Activated CD4-positive, alpha-beta T cell treated with anti-CD3 and anti-CD28 coated beads, Interleukin-2, amount 10 ng/mL, durations not matched to agents 7 days and 5 days (primary cell): ENCODE measurements around the gene CEP350. TPM values are rescaled to one million over a fixed set of nuclear protein-coding genes. Genes with fewer than 3 reads are reported as not detected.

Source experiments
- CTCF ChIA-PET: fragments of 350-600 bp; sonication (Branson Sonifier 250); formaldehyde crosslinking; loops from one replicate; lab custom pipeline; 2021; ENCODE audit warnings: antibody characterized with exemption; lab: Charles Lee
- POLR2A ChIA-PET: fragments of 350-600 bp; sonication (Branson Sonifier 250); formaldehyde crosslinking; loops from one replicate; lab custom pipeline; 2021; ENCODE audit warnings: antibody characterized with exemption; lab: Charles Lee
- DNase-seq: peaks from one replicate; pipeline ENCODE4 v3.0.0-alpha.2; 2020
- H3K27ac Mint-ChIP-seq: one replicate; pipeline ENCODE4 v1.8.0; 2021; ENCODE audit warnings: mild to moderate bottlenecking, moderate library complexity, mixed read lengths
- H3K27me3 Mint-ChIP-seq: one replicate; pipeline ENCODE4 v1.8.0; 2021; ENCODE audit warnings: mixed read lengths
- H3K36me3 Mint-ChIP-seq: one replicate; pipeline ENCODE4 v1.8.0; 2021; ENCODE audit warnings: low read depth, mixed read lengths
- H3K4me1 Mint-ChIP-seq: one replicate; pipeline ENCODE4 v1.8.0; 2021; ENCODE audit warnings: mixed read lengths
- H3K4me3 Mint-ChIP-seq: one replicate; pipeline ENCODE4 v1.8.0; 2021; ENCODE audit warnings: mild to moderate bottlenecking, moderate library complexity, mixed read lengths
- H3K9me3 Mint-ChIP-seq: one replicate; pipeline ENCODE4 v1.8.0; 2021; ENCODE audit warnings: mixed read lengths
- total RNA-seq, 2 experiments: library from RNA; stranded (reverse); gene quantifications; one replicate each; pipeline ENCODE4 v1.2.3, GENCODE V29; 2021

The CEP350 gene
- total RNA-seq, 2 experiments from 2014 or later: 65.7 to 70.1 TPM

DNA sequence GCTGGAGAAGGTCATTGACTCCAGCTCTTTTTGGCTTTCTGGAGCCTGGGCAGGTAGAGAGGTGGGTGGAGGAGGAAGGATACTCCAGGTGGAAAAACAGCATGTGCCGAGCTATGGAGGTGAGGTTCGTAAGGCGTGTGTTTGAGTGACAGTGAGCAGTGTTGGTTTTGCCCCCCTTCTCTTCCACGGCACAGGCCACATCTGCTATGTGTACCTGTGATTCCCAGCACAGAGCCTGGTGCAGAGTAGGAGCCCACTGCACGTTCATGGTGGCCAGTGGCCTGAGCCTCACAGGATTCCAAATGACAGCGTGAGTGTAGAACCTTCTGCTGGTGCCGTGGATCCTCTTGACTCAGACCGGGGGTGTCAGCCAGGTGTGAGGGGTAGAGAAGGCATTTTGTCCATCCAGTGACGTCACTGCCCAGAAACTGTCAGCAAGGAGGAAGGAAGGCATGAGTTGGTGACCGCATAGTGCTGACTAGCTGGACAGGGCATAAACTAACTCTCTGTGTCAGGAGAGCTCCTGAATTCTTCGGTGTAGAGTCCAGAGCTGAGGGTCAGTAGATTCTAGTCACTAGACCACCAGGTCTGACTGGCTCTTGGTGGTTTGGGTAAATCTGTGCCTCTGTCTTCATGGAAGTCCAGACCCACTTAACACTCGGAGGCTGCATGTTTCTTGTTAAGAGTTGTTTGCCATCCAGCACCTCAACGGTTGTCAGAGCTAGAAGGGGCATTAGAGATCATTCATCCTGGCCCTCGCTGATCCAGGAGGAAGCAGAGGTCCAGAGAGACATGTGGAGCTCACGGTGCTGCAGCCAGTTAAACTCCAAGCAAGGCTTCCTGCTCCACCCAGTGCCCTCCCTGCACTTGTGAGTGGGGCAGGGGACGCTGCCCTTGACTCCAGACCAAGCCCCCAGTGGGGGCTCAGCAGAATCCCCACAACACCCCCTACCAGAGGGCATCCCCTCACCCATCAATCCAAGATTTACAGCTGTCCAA is 203.8 kb downstream of the CEP350 start:
- H3K36me3 Mint-ChIP-seq: no peaks in the 10 kb centered on the region
- no peaks in the 10 kb centered on the region for H3K27me3 Mint-ChIP-seq
- DNase-seq: no peak
- H3K4me3 Mint-ChIP-seq: no peak overlapping the region
- POLR2A ChIA-PET: interaction anchor here (0.6 kb wide), 1 partner anchor 1386 kb away, joined by 4 read pairs; no protein-coding TSS in a partner anchor
- H3K4me1 Mint-ChIP-seq: peaks cover 21% of the 10 kb centered on the region
- CTCF ChIA-PET: interaction anchor here (0.7 to 2.2 kb wide), 5 partner anchors 9 to 65 kb away, joined by 3 to 13 read pairs (median 6); no protein-coding TSS in a partner anchor
- no peaks in the 10 kb centered on the region for H3K9me3 Mint-ChIP-seq
- H3K27ac Mint-ChIP-seq: no peak overlapping the region

DNA sequence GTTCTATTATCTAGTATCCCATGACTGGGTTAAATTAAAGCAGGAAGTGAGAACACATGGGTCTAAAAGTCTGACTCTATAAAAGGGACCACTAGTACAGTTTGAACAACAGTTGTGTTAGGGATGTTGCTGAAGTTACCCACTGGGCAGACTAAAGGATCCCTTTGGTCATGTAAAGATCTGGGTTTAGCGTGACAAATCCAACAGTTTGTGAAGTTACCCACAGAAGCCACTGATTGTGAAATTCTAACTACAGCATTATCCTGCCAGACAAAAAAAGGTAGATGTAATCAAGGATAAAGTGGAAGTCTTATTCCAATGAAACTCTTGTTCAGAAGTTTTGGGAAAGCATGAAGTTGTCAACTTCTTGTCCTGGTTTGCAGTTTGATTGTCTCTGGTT is 205.7 kb downstream of the CEP350 start:
- no peak for DNase-seq
- no peaks in the 10 kb centered on the region for H3K36me3 Mint-ChIP-seq
- POLR2A ChIA-PET: no interaction called here
- CTCF ChIA-PET: no interaction called here
- peaks cover 25% of the 10 kb centered on the region for H3K4me1 Mint-ChIP-seq
- H3K4me3 Mint-ChIP-seq: no peak overlapping the region
- H3K27ac Mint-ChIP-seq: no peak overlapping the region
- no peaks in the 10 kb centered on the region for H3K27me3 Mint-ChIP-seq
- H3K9me3 Mint-ChIP-seq: no peaks in the 10 kb centered on the region

DNA sequence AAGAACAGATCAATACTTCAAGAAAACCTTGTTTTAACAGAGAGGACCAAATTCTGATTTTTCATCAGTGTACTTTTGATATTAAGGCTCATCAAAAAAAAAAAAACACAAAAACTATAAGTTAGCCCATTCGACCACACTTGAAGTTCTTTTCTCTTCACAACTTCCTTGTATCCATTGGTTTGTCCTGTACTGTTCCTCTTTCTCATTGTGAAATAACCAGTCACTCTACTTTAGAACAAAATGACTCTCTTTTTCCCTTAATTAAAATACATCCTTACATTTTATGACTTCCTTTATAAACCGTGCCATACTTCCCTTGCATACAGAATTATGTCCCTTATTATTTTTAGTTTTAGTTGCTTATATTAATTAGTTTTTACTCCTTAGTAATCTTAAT is 208.4 kb downstream of the CEP350 start:
- H3K9me3 Mint-ChIP-seq: no peaks in the 10 kb centered on the region
- CTCF ChIA-PET: no interaction called here
- H3K4me1 Mint-ChIP-seq: peaks cover 10% of the 10 kb centered on the region
- no peak overlapping the region for H3K27ac Mint-ChIP-seq
- H3K27me3 Mint-ChIP-seq: no peaks in the 10 kb centered on the region
- H3K36me3 Mint-ChIP-seq: no peaks in the 10 kb centered on the region
- no peak for DNase-seq
- H3K4me3 Mint-ChIP-seq: no peak overlapping the region
- POLR2A ChIA-PET: no interaction called here

Other genes with a start within 250 kb of the CEP350 start
- gene FAM163A, start 211.5 kb upstream of the CEP350 start, total RNA-seq: not detected
- 10 to 100 TPM; 49.2 to 49.3 TPM for gene TOR1AIP2, start 77.0 kb upstream of the CEP350 start, total RNA-seq
- 10 to 100 TPM; 70.2 to 91.1 TPM for gene TOR1AIP1, start 72.5 kb upstream of the CEP350 start, total RNA-seq
- gene QSOX1, start 200.1 kb downstream of the CEP350 start, total RNA-seq: 10 to 100 TPM; 18.5 to 23.5 TPM